Measurements from ENCODE around the gene AUTS2. TPM values are rescaled to one million over a fixed set of nuclear protein-coding genes. Genes with fewer than 3 reads are reported as not detected.

The AUTS2 gene
- total RNA-seq, 1 donor from 2014 or later: 9.9 TPM

DNA sequence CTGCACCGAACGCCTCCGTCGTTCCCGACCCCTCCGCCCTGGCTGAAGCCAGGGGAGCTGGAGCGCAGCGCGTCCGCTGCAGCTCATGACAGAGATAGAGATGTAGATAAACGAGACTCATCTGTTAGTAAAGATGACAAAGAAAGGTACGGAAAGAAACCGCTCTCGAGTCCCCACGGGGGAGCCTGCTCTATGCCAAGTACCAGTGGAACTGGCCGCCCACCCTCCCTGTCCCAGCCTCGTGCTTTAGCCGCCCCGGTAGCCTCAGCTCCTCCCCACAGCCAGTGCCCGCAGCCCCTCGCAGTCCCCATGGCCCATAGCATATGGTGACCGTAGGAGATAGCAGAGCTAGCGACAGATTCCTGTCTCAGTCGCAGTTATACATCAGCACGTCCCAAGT is 1189.0 kb downstream of the AUTS2 start:
- H3K36me3 ChIP-seq (ENCODE audit: control insufficient read depth, insufficient read depth, low read length): peaks cover 1% of the 10 kb centered on the region

GRCh38 chr7:70787771-70788170 is 1189.5 kb downstream of the AUTS2 start:
- no peak overlapping the region for H3K4me3 ChIP-seq (ENCODE audit: low read depth, low read length)
- H3K36me3 ChIP-seq (ENCODE audit: control insufficient read depth, insufficient read depth, low read length): peaks cover 1% of the 10 kb centered on the region
- no peak for TF ChIP-seq CTCF (IDR thresholded peaks at IDR 0.05; ENCODE audit: insufficient read depth, low read length, poor library complexity, severe bottlenecking)
- H3K27me3 ChIP-seq (ENCODE audit: control insufficient read depth, insufficient read depth, low read length): no peaks in the 10 kb centered on the region
- no peak for DNase-seq (ENCODE audit: low read depth)

More for the DNA sequence above, 1189.0 kb downstream of the AUTS2 start:
- no peak for DNase-seq (ENCODE audit: low read depth)
- TF ChIP-seq CTCF (IDR thresholded peaks at IDR 0.05; ENCODE audit: insufficient read depth, low read length, poor library complexity, severe bottlenecking): no peak
- H3K27me3 ChIP-seq (ENCODE audit: control insufficient read depth, insufficient read depth, low read length): no peaks in the 10 kb centered on the region
- no peak overlapping the region for H3K4me3 ChIP-seq (ENCODE audit: low read depth, low read length)

- no peak for DNase-seq (ENCODE audit: low read depth)
- peaks cover 1% of the 10 kb centered on the region for H3K36me3 ChIP-seq (ENCODE audit: control insufficient read depth, insufficient read depth, low read length)
- TF ChIP-seq CTCF (IDR thresholded peaks at IDR 0.05; ENCODE audit: insufficient read depth, low read length, poor library complexity, severe bottlenecking): no peak
- no peaks in the 10 kb centered on the region for H3K27me3 ChIP-seq (ENCODE audit: control insufficient read depth, insufficient read depth, low read length)
- H3K4me3 ChIP-seq (ENCODE audit: low read depth, low read length): no peak overlapping the region
Observed at GRCh38 chr7:70788276-70788675, 1190.0 kb downstream of the AUTS2 start.

GRCh38 chr7:70789481-70790214 is 1191.4 kb downstream of the AUTS2 start:
- no peak overlapping the region for H3K4me3 ChIP-seq (ENCODE audit: low read depth, low read length)
- peaks cover 1% of the 10 kb centered on the region for H3K36me3 ChIP-seq (ENCODE audit: control insufficient read depth, insufficient read depth, low read length)
- no peaks in the 10 kb centered on the region for H3K27me3 ChIP-seq (ENCODE audit: control insufficient read depth, insufficient read depth, low read length)
- no peak for DNase-seq (ENCODE audit: low read depth)
- no peak for TF ChIP-seq CTCF (IDR thresholded peaks at IDR 0.05; ENCODE audit: insufficient read depth, low read length, poor library complexity, severe bottlenecking)

- TF ChIP-seq CTCF (IDR thresholded peaks at IDR 0.05; ENCODE audit: insufficient read depth, low read length, poor library complexity, severe bottlenecking): no peak
- no peaks in the 10 kb centered on the region for H3K27me3 ChIP-seq (ENCODE audit: control insufficient read depth, insufficient read depth, low read length)
- H3K36me3 ChIP-seq (ENCODE audit: control insufficient read depth, insufficient read depth, low read length): peaks cover 1% of the 10 kb centered on the region
- no peak overlapping the region for H3K4me3 ChIP-seq (ENCODE audit: low read depth, low read length)
- DNase-seq (ENCODE audit: low read depth): no peak
Observed at GRCh38 chr7:70790215-70791073, 1192.2 kb downstream of the AUTS2 start.

Data from kidney epithelial cell (primary cell).